Kidney glomerular epithelial cell (primary cell): ENCODE data around the gene PRDM15.
A peak's percentile ranks its signal among the peaks of the same experiment; 100 is the strongest.

ENCODE experiments used
- DNase-seq: peaks from one replicate; lab custom pipeline; 2025; lab: John Stamatoyannopoulos, UW

Gene PRDM15

GRCh38 chr21:41885341-41886024 is 6.3 kb upstream of the PRDM15 start:
- DNase-seq = no peak

DNA sequence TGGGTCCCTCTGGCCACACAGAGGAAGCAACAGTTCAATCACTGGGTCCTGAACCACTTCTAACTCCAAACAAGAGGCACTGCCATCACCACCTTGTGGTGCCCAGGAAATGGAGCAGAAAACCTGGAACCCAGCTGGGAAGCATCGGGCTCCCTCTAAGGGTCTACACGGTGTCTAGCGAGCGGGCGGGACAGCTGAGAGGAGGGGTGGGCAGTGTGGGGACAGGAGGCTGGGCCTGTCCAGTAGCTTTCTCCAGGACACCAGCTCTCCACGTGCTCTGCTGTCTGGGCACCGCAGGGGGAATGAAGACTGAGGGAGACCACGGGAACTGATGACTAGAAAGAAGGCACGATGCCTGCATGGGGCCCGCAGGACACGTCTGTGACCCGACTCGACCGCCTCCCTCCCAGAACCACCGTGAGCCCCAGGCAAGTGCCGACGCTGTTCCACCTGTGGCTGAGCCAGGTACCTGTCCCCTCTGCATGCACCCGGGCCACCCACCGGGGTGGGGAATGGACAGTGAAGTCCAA is 5.4 kb upstream of the PRDM15 start:
- no peak for DNase-seq

DNA sequence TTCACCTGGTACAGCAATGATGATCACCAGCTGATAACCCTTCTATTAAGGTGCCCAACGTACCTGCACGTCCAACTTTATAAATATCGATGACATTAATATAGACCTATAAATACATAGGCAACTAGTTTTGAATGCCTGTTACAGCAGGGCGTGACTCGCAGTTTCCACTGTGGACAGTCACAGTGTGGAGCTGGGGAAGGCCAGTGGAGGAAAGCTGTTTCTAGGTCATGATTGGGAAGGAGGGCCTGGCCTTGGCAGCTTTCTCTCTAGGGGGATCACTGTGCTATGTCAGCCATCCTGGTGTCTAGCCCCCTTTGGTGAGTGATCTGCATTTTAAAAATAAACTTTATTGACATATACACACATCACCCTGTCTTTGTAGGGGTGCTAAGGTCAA is 4.4 kb upstream of the PRDM15 start:
- DNase-seq = no peak

GRCh38 chr21:41881051-41881450 is 1.9 kb upstream of the PRDM15 start:
- DNase-seq = no peak

- no peak for DNase-seq
Observed at GRCh38 chr21:41880153-41880552, 1.0 kb upstream of the PRDM15 start.

- DNase-seq = peak; percentile 50
Observed at GRCh38 chr21:41878831-41879189, 334 bp downstream of the PRDM15 start.

DNA sequence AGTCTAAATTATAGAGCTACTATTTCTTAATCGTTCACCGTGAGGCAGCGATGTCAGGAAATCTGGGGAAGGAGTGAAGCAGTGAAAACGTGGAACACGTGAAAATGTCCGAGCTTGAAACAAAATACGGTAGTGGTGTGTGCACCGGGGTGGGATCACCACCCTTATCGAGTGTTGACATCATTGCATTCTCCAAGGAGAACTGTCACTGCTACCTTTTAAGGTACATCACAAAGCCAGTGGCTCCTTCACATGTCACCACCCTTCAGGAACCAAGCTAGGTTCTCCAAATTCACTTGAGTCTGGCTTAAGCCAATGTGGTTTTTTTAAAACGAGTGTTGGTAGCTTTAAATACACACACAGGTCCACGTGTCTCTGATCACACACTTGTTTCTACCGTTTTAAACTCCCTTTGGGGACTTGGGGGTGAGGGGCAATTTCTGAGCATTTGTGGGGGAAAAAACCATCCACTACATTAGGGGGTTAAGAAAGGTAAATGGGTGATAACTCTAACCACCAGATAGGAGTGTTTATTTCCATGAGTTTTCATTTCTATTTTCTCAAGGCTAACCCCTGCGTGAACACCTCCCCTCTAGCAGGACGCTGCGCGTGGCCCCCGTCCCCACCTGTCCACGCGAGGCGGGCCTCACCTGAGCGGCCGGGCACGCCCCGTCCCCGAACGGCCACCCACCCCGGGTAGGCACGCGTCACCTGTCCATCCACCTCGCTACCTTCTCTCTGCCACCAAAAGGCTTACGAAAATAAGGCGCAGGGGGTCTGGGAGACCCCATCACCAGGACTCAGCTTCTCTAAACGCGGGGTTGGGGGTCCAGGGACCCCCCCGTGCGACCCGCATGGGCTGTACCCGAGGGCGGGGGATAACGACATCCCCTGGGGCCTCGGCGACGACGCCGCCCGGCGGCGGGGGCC is 978 bp downstream of the PRDM15 start:
- DNase-seq = peak; percentile 29

- DNase-seq = no peak
Observed at GRCh38 chr21:41876928-41877652, 2.1 kb downstream of the PRDM15 start.

GRCh38 chr21:41876396-41876795 is 2.7 kb downstream of the PRDM15 start:
- DNase-seq = no peak

DNA sequence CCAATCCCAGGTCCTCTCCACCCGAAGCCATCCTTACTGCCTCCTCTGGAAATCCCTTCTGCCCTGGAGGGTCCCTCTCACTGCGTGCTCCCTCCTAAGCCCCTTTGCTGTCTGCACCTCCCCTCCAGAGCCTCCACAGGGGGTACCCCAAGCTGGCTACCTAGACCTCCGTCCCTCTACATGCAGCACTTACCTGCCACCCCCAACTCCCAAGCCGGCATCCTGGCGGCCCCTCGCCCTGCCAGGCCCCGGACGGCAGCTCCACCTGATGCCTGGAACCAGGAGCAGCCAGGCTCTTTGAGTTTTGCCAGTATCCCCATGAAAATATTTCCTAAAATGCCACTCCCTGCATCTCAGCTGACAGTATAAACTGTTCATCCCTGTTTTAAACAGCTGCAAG is 4.1 kb downstream of the PRDM15 start:
- DNase-seq = no peak

DNA sequence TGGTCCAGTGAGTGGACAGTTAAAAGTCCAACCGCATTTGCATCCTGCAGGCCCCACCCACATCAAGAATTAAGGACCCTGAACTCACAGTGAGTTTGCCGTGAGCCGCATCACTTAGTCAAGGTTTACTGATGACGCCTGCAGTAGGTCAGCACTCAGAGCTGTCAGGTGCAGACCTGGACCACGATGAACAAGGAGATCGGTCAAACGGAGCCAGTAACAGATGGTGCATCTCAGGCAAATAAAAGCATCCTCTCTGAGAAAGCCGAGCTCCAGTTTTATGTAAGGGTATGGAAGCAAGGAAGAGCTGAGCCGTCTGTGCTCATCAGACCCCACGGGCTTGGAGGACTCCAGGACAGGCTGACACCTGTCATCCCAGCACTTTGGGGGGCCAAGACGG is 4.5 kb downstream of the PRDM15 start:
- DNase-seq = no peak

GRCh38 chr21:41873426-41873825 is 5.7 kb downstream of the PRDM15 start:
- DNase-seq = no peak

- no peak for DNase-seq
Observed at GRCh38 chr21:41873005-41873404, 6.1 kb downstream of the PRDM15 start.

DNA sequence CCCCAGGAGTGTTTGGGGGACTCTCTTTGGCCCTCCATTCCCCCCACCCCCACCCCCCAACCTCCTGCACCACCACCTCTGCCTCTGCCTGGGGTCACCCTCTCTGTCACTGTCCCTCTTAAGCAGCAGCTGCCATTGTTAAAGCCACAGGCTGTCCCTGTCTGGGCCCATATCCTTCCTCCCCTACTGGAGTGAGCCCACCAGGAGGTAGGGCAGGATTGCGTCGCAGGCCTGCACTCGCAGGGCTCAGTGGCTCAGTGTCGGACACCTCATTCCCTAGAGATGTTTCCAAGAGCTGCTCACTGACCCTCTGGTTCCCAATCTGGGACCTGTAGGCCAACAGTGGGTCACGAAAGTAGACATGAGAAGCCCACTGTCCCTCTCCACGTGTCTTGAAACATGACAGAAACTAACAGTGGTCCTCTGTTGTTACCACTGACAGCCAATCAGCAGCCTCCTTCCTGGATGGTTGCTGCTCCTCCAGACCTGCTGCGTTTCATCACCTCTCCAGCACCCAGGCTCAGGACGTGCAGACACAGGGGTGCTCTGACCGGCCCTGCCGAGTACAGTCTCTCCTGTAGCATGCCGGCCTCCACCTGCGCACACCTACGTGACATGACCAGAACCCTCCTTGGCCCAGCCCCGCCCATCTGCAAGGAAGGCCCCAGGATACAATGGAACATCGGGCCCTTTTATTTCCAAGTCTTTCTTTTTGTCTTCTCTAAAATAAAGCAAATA is 7.7 kb downstream of the PRDM15 start:
- DNase-seq = no peak

GRCh38 chr21:41869771-41870170 is 9.4 kb downstream of the PRDM15 start:
- DNase-seq = no peak

- no peak for DNase-seq
Observed at GRCh38 chr21:41868062-41868710, 11.0 kb downstream of the PRDM15 start.

GRCh38 chr21:41867313-41867712 is 11.8 kb downstream of the PRDM15 start:
- DNase-seq = no peak

- no peak for DNase-seq
Observed at GRCh38 chr21:41866274-41866809, 12.8 kb downstream of the PRDM15 start.

GRCh38 chr21:41865002-41865777 is 14.0 kb downstream of the PRDM15 start:
- no peak for DNase-seq

GRCh38 chr21:41864311-41865001 is 14.7 kb downstream of the PRDM15 start:
- no peak for DNase-seq
